Heart right ventricle (tissue), 16 donors: ENCODE results near the gene GRIK4. TPM values are rescaled to one million over a fixed set of nuclear protein-coding genes. Genes with fewer than 3 reads are reported as not detected.
A peak's percentile ranks its signal among the peaks of the same experiment; 100 is the strongest.

Experiments
- ATAC-seq, 8 donors: fragments of 200-7000 bp; cut with Tn5 transposase; one replicate each; pipeline ENCODE4 v1.9.1; 2020; ENCODE audit warnings: mild to moderate bottlenecking in 8 of 8, moderate library complexity in 8 of 8, moderate number of reproducible peaks in 1 of 8
- DNase-seq, 2 donors: peaks; one replicate each; pipeline ENCODE4 v3.0.0-alpha.2; 2020
- H3K27ac ChIP-seq, 10 donors: fragments of 200-600 bp; sonication (generic) in 2 of 10; one replicate each; pipeline versions ENCODE4 v1.5.0 to v1.8.0; 2020 to 2022; ENCODE audit warnings: mild to moderate bottlenecking in 3 of 10
- H3K27me3 ChIP-seq, 7 donors: fragments of 200-600 bp; one replicate each; pipeline ENCODE4 v1.8.0; 2021 to 2022; ENCODE audit warnings: mild to moderate bottlenecking in 2 of 7
- H3K36me3 ChIP-seq, 9 donors: fragments of 200-600 bp; sonication (generic) in 1 of 9; one replicate each; pipeline versions ENCODE4 v1.5.0 to v1.8.0; 2020 to 2022; ENCODE audit warnings: mild to moderate bottlenecking in 2 of 9
- H3K4me1 ChIP-seq, 9 donors: fragments of 200-600 bp; sonication (generic) in 1 of 9; one replicate each; pipeline versions ENCODE4 v1.5.0 to v1.8.0; 2020 to 2022; ENCODE audit warnings: mild to moderate bottlenecking in 4 of 9
- H3K4me3 ChIP-seq, 10 donors: fragments of 200-600 bp; sonication (generic) in 2 of 10; one replicate each; pipeline versions ENCODE4 v1.5.0 to v1.8.0; 2020 to 2022; ENCODE audit warnings: mild to moderate bottlenecking in 7 of 10, moderate library complexity in 2 of 10
- H3K9me3 ChIP-seq, 11 donors: fragments of 200-600 bp in 10 of 11; sonication (generic) in 2 of 11; one replicate each; pipeline versions ENCODE4 v1.5.0 to v1.8.0; 2013 to 2022; ENCODE audit warnings: mild to moderate bottlenecking in 2 of 11, control low read depth in 1 of 11, moderate library complexity in 1 of 11
- WGBS, 2 donors: extraction: QIAGEN DNeasy Blood & Tissue Kit; methylation state at CpG; one replicate each; pipeline ENCODE4 v1.1.7; 2013; ENCODE audit warnings: inconsistent platforms in 1 of 2; 5-methylcytosine and 5-hydroxymethylcytosine counted together
- intact Hi-C, 10 donors: fragments of 100-400 bp; cut with DNase I; formaldehyde crosslinking; loops; one replicate each; pipeline versions ENCODE4 v1.11.1 to v1.14.2; 2022
- polyA plus RNA-seq, 2 donors: library from polyadenylated mRNA; stranded (reverse); fragments of 200-250 nt; gene quantifications; one replicate each; pipeline ENCODE4 v1.2.3, GENCODE V29; 2013
- total RNA-seq, 10 donors: library from RNA; stranded (reverse); fragmentation: NEBNext Ultra II Directional in 3 of 10; extraction: Animal tissue kit (Norgen Biotek cat#: 25700) in 3 of 10; gene quantifications; one replicate each; pipeline versions ENCODE4 v1.2.1 to v1.2.4, GENCODE V29; 2021 to 2023
- TF ChIP-seq, protein P1 (sequence below), 9 donors: fragments of 200-600 bp; sonication (generic) in 2 of 9; IDR thresholded peaks; one replicate each; pipeline versions ENCODE4 v1.5.0 to v1.8.0; 2021 to 2022; ENCODE audit warnings: antibody characterized with exemption in 9 of 9, mild to moderate bottlenecking in 5 of 9, moderate library complexity in 1 of 9
- donor health status: Arrhythmogenic right ventricular cardiomyopathy.
- donor health status: ischemic (EF 13 %, LVEDD 7.1; RV severe dilation, severe dysfunction).
- donor health status: healthy with polysubstance abuse.
- donor health status: DM: no; HTN: yes; CAD: no.
- donor health status: DM: no; HTN: no; CAD: no.
- donor health status: ischemic (EF 25% LVEDD 6.9; RV normal size, moderate dysfunction).
- donor health status: ischemic (EF 25% LVEDD 5.7; RV mildly dilated, moderate dysfunction).
- donor health status: healthy.
- donor health status: DM: yes; HTN: yes; CAD: no.
- donor health status: Ischemic cardiomyopathy.
- donor health status: ischemic (EF 35%, LVEDD 5.7; RV mildly dilated, moderate dysfunction).
- donor health status: nonischemic (EF 11% LVEDD 7.7; RV severe dilation, severe dysfunction).
- donor health status: DM: yes; HTN: yes; CAD: no.
- donor health status: PGD.
- donor health status: ischemic (EF 29% LVEDD 5.4; RV normal size, mild dysfunction).
- donor health status: nonischemic (EF 23%, LVEDD 6.1; RV moderate dilation, normal function).

Gene GRIK4
- total and polyA plus RNA-seq, 12 donors, result 0.01 to 0.85 (median 0.37) TPM; not detected in 6

DNA sequence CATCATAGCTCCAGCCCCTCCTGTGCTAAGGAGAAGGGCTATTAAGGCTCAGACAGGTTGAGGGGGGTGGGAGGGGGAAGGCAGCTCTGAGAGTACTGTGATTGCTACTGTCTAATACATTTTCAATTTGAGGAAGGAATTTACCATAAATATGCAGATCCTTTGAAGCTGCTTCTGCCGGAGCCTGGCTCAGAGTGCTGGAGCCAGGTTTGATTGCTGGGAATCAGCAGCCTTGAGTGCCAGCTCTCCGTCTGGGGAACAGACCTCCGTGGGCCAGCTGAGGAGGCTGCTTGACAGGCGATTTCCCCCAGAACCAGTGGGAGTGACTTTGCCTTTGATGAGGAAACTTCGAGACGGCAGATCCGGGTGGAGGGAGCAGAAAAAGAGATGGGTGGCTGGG, 370.6 kb downstream of the GRIK4 start:
- peaks cover 0 to 36% (median 13%) of the 10 kb centered on the region in 9 donors for H3K4me1 ChIP-seq
- peaks cover 0 to 10% (median 5%) of the 10 kb centered on the region in 7 donors for H3K27me3 ChIP-seq
- ATAC-seq, result no peak
- H3K9me3 ChIP-seq, result peaks cover 0 to 9% (median 0%) of the 10 kb centered on the region in 11 donors
- intact Hi-C loops, result no loop called here
- TF ChIP-seq, protein P1, sequence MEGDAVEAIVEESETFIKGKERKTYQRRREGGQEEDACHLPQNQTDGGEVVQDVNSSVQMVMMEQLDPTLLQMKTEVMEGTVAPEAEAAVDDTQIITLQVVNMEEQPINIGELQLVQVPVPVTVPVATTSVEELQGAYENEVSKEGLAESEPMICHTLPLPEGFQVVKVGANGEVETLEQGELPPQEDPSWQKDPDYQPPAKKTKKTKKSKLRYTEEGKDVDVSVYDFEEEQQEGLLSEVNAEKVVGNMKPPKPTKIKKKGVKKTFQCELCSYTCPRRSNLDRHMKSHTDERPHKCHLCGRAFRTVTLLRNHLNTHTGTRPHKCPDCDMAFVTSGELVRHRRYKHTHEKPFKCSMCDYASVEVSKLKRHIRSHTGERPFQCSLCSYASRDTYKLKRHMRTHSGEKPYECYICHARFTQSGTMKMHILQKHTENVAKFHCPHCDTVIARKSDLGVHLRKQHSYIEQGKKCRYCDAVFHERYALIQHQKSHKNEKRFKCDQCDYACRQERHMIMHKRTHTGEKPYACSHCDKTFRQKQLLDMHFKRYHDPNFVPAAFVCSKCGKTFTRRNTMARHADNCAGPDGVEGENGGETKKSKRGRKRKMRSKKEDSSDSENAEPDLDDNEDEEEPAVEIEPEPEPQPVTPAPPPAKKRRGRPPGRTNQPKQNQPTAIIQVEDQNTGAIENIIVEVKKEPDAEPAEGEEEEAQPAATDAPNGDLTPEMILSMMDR (IDR thresholded peaks at IDR 0.05), result no peak
- DNase-seq, result no peak
- no peaks in the 10 kb centered on the region for H3K36me3 ChIP-seq
- H3K27ac ChIP-seq, result no peak overlapping the region
- WGBS, 2 donors, result 60 to 66% methylated on average over 7 of the region's 7 CpGs
- no peak overlapping the region for H3K4me3 ChIP-seq

DNA sequence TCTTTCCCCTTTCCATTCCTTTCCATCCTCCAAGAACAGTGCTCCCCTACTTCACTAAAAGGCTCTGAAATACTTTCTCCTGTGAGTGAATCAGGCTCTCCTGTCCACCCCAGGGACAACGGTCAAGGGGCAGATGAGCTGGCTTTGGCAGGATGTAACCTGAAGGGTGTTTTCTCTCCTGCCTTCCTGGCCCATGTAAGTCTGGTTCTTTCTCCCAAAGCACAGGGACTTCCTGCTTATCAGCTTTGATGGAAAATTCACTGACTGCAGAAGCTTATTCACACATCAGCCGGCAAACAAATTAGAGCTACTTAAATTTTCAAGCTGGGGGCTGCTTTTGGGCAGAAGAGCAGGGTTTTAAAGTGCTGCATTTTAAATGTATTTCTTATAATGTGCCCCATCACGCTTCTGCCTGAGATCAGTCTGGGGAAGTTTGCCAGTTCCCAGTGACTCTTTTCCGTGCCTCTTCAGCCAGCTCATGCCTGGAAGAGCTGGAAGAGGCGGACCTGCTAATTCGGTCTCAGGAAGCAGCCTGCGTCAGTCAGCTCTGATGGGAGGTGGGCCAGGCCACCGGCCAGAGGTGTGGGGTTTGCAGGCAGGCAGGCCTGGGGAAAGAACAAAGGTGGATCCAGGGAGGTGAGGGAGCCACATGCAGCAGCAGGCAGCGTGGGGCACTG, 372.0 kb downstream of the GRIK4 start:
- H3K27me3 ChIP-seq, result peaks cover 0 to 7% (median 0%) of the 10 kb centered on the region in 7 donors
- peaks cover 0 to 9% (median 0%) of the 10 kb centered on the region in 11 donors for H3K9me3 ChIP-seq
- 15 to 16% methylated on average over 9 of the region's 9 CpGs for WGBS, 2 donors
- ATAC-seq (peak; percentile 46 to 97 (median 92)), DNase-seq (peak; percentile 43 to 58)
- TF ChIP-seq, protein P1 (IDR thresholded peaks at IDR 0.05), result no peak
- intact Hi-C loops, result no loop called here
- H3K4me3 ChIP-seq, result no peak overlapping the region
- peaks cover 0 to 36% (median 13%) of the 10 kb centered on the region in 9 donors for H3K4me1 ChIP-seq
- peak overlapping the region in 5 of 10 donors; percentile 5 to 62 (median 34) for H3K27ac ChIP-seq
- no peaks in the 10 kb centered on the region for H3K36me3 ChIP-seq

DNA sequence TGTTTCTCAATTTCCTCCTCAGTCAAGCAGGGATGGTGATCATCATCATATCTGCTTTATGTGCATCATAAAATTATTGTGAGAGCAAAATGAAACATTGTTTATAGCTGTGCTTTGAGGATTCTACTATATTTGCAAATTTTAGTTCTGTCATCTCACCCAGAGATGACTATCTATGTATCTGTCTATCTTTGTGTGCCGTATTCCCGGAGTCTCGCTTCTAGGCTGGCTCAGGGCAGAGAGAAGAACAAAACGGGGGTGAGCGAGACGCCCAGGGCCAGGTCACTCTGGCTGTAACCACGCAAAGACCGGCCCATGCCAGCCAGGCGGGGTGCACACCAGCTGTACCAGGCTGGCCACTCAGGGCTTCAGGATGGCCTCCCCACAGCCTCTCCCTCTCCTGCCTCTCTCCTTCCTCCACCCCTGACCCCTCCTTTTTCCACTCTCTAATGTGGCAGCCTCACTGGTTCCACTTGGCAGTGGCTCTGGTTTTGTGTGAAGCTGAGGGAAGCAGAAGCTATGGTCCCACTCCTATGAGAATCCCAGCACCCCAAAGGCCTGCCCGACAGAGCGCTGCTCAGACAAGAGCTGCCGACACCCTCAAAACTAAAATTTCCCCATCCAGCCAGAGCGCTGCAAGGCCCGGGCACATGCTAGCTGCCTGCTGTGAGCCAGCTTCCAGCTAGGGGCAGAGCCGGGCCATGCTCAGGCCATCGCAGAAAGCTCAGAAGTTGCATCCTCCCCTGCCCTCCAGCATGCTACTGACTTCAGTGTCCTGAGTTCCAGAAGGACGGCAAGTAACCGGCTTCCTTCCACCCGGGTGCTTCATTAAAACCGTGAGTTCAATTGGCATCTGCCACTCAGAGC, 372.8 kb downstream of the GRIK4 start:
- TF ChIP-seq, protein P1 (IDR thresholded peaks at IDR 0.05), result no peak
- Histone ChIP-seq H3K9me3 (peaks cover 0 to 9% (median 0%) of the 10 kb centered on the region in 11 donors), H3K4me1 (peaks cover 0 to 36% (median 13%) of the 10 kb centered on the region in 9 donors), H3K36me3 (no peaks in the 10 kb centered on the region), H3K4me3 (no peak overlapping the region), H3K27ac (peak overlapping the region in 4 of 10 donors; percentile 7 to 53 (median 40)), H3K27me3 (peaks cover 0 to 8% (median 0%) of the 10 kb centered on the region in 7 donors)
- DNase-seq (no peak), ATAC-seq (peak in 1 of 8 donors; percentile 48)
- WGBS, 2 donors, result 88 to 92% methylated on average over 20 of the region's 20 CpGs
- intact Hi-C loops, result no loop called here

DNA sequence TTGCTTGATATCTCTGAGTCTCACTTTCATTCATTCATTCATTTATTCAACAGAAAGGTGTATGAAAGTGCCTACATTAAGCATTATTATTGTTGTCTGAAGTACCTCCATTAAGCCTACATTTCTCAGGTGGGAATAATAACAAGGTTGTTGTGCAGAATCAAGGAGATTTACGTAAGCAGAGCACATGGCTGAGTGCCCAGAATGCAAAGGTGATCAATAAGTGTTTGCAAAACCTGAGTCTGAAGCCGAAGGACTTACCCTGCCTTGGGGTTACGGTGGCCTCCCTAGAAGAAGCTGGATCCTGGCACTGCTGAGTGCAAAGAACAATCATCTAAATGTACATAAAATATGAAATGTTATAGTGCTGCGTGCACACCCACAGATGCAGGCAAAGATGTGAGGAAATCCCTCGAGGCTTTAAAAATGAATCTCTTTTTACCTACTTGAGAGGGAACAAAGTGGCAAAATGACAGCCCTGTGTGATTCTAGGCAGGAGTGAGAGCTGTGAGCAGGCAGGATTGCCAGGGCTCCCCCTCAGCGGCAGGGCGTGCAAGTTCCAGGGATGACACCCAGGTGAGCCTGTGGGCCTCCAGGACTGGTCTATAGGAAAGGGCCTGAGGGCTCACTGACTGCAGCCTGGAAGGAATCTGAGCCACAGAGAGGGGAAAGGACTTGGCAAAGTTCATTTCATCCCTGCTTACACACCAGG, 379.2 kb downstream of the GRIK4 start:
- Histone ChIP-seq H3K36me3 (no peaks in the 10 kb centered on the region), H3K27me3 (peaks cover 0 to 17% (median 0%) of the 10 kb centered on the region in 7 donors), H3K27ac (no peak overlapping the region), H3K4me3 (no peak overlapping the region), H3K9me3 (peaks cover 0 to 9% (median 0%) of the 10 kb centered on the region in 11 donors), H3K4me1 (no peaks in the 10 kb centered on the region)
- intact Hi-C loops, result no loop called here
- 88 to 89% methylated on average over 7 of the region's 7 CpGs for WGBS, 2 donors
- TF ChIP-seq, protein P1 (IDR thresholded peaks at IDR 0.05), result no peak
- ATAC-seq (no peak), DNase-seq (no peak)
